Activated CD4-positive, alpha-beta memory T cell treated with anti-CD3 and anti-CD28 coated beads for 36 hours (primary cell): ENCODE data around the gene PHYHIPL. TPM values are rescaled to one million over a fixed set of nuclear protein-coding genes. Genes with fewer than 3 reads are reported as not detected.

Experiments
- CTCF ChIA-PET: fragments of 350-600 bp; sonication (Branson Sonifier 250); formaldehyde crosslinking; loops from one replicate; lab custom pipeline; 2021; ENCODE audit warnings: antibody characterized with exemption, inconsistent platforms; lab: Charles Lee
- POLR2A ChIA-PET: fragments of 350-600 bp; sonication (Branson Sonifier 250); formaldehyde crosslinking; loops from one replicate; lab custom pipeline; 2021; ENCODE audit warnings: antibody characterized with exemption; lab: Charles Lee
- DNase-seq: peaks from one replicate; pipeline ENCODE4 v3.0.0-alpha.2; 2020
- H3K27ac Mint-ChIP-seq: one replicate; pipeline ENCODE4 v1.8.0; 2021; ENCODE audit warnings: mixed read lengths
- H3K27me3 Mint-ChIP-seq: one replicate; pipeline ENCODE4 v1.8.0; 2021; ENCODE audit warnings: mixed read lengths
- H3K36me3 Mint-ChIP-seq: one replicate; pipeline ENCODE4 v1.8.0; 2021; ENCODE audit warnings: mixed read lengths
- H3K4me1 Mint-ChIP-seq: one replicate; pipeline ENCODE4 v1.8.0; 2021; ENCODE audit warnings: low read depth, mixed read lengths
- H3K4me3 Mint-ChIP-seq: one replicate; pipeline ENCODE4 v1.8.0; 2021; ENCODE audit warnings: mild to moderate bottlenecking, mixed read lengths
- H3K9me3 Mint-ChIP-seq: one replicate; pipeline ENCODE4 v1.8.0; 2021; ENCODE audit warnings: mixed read lengths
- intact Hi-C: fragments of 100-400 bp; cut with micrococcal nuclease; formaldehyde crosslinking; loops from one replicate; pipeline ENCODE4 v1.15.1; 2023
- total RNA-seq, 2 experiments: library from RNA; stranded (reverse); gene quantifications; one replicate each; pipeline ENCODE4 v1.2.3, GENCODE V29; 2021

Gene PHYHIPL
- total RNA-seq, 2 experiments from 2014 or later, result not detected

DNA sequence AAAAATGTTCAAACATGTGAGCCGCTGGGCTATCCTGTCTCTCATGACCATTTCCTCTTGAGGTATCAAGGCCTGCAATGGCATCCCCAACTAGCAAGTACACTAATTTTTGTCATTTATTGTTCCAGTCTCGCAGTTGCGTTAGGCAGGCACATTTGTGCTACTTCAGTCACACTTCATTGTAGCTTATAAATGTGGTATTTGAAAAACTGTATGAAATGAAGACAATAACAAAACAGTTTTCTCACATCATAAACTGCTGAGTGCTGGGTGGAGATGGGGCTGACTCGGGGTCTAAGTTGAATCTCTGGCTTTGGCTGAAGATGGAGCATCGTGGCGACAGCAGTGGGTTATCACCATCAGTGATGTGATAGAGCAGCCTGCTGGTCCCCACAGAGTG is 93.2 kb downstream of the PHYHIPL start:
- Mint-ChIP-seq H3K4me1 (no peaks in the 10 kb centered on the region), H3K9me3 (no peaks in the 10 kb centered on the region), H3K4me3 (no peak overlapping the region), H3K27me3 (no peaks in the 10 kb centered on the region), H3K36me3 (no peaks in the 10 kb centered on the region), H3K27ac (no peak overlapping the region)
- intact Hi-C loops, result no loop called here
- ChIA-PET CTCF (no interaction called here), POLR2A (no interaction called here)
- DNase-seq, result no peak

DNA sequence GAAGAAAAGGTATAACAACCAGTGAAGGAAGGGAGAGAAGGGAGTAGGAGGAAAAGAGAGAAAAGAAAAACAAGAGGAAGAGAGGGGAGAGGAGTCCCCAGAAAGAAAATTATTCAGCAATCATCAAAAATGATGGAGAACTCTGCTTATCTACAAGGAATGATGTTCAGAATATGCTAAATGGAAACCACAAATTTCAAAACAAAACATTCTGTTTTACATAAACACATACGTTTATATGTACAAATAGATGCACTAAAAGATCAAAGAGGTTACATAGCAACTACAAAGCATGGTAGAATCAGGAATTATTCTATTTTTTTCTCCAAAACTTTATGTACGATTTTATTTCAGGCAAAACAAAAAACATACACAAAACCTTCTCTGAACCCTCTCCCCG is 94.0 kb downstream of the PHYHIPL start:
- H3K4me3 Mint-ChIP-seq, result no peak overlapping the region
- intact Hi-C loops, result no loop called here
- CTCF ChIA-PET, result no interaction called here
- H3K4me1 Mint-ChIP-seq, result no peaks in the 10 kb centered on the region
- H3K36me3 Mint-ChIP-seq, result no peaks in the 10 kb centered on the region
- no peaks in the 10 kb centered on the region for H3K9me3 Mint-ChIP-seq
- no peak for DNase-seq
- H3K27ac Mint-ChIP-seq, result no peak overlapping the region
- POLR2A ChIA-PET, result no interaction called here
- H3K27me3 Mint-ChIP-seq, result no peaks in the 10 kb centered on the region

DNA sequence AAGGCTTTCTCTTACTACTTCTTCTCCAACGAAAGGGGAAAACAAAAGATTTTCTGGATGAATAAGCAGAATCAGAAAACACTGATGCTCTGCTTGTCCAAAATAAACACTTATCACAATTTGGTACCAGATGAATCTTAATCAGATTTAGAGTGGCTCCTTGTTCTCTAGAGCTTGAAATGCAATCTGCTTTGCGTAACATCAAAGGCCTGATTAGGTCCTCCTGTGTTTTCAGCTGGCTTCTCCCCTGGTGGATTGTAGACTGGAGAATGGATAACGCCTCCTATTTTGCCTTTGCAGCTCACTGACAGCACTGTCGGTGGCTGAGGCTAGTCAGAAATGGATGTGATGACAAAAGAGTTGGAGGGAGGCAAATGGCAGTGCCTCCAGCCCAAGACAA is 94.7 kb downstream of the PHYHIPL start:
- intact Hi-C loops, result no loop called here
- no peaks in the 10 kb centered on the region for H3K27me3 Mint-ChIP-seq
- H3K4me3 Mint-ChIP-seq, result no peak overlapping the region
- H3K9me3 Mint-ChIP-seq, result no peaks in the 10 kb centered on the region
- no peaks in the 10 kb centered on the region for H3K4me1 Mint-ChIP-seq
- ChIA-PET POLR2A (no interaction called here), CTCF (no interaction called here)
- H3K27ac Mint-ChIP-seq, result no peak overlapping the region
- DNase-seq, result no peak
- no peaks in the 10 kb centered on the region for H3K36me3 Mint-ChIP-seq

DNA sequence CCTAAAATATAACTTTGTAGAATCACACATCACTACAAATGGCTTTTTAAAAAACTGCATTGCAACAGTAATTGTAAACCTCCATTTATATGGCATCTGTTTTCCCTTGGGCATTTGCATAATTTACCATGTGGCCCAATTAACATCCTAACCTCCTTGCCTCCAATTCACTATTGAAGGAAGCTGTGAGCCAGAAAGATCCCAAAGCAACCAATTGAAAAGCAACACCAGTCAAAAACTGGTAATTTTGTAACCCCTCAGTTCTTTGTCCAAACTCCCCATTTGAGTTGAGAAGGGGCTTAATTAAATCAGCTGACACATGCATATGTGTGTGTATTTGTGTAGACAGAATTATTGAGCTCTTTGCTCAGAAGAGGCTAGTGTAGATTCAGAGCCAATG is 95.6 kb downstream of the PHYHIPL start:
- ChIA-PET CTCF (no interaction called here), POLR2A (no interaction called here)
- Mint-ChIP-seq H3K27me3 (no peaks in the 10 kb centered on the region), H3K4me3 (no peak overlapping the region), H3K27ac (no peak overlapping the region), H3K36me3 (no peaks in the 10 kb centered on the region), H3K9me3 (no peaks in the 10 kb centered on the region), H3K4me1 (no peaks in the 10 kb centered on the region)
- intact Hi-C loops, result no loop called here
- no peak for DNase-seq

DNA sequence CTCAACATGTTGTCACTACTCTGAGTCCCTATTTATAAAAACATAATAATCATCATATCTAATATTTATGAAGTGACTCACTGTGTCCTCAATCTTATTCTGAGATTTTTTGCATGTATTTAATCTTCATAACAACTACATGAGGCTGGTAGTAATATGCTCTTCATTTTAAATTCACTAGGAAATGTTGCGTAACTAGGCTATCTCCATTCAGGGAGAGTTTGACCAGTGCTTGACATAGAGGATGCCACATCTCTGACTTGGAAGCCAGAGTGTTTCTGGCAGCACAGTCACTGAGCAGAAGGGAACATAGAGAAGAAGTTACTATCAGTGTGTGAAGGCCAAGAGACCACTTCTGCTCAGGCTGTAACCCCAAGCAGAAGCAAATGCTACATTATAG is 97.0 kb downstream of the PHYHIPL start:
- no peaks in the 10 kb centered on the region for H3K36me3 Mint-ChIP-seq
- ChIA-PET CTCF (no interaction called here), POLR2A (no interaction called here)
- no peak overlapping the region for H3K27ac Mint-ChIP-seq
- intact Hi-C loops, result no loop called here
- no peaks in the 10 kb centered on the region for H3K27me3 Mint-ChIP-seq
- DNase-seq, result no peak
- no peaks in the 10 kb centered on the region for H3K9me3 Mint-ChIP-seq
- H3K4me1 Mint-ChIP-seq, result no peaks in the 10 kb centered on the region
- no peak overlapping the region for H3K4me3 Mint-ChIP-seq

DNA sequence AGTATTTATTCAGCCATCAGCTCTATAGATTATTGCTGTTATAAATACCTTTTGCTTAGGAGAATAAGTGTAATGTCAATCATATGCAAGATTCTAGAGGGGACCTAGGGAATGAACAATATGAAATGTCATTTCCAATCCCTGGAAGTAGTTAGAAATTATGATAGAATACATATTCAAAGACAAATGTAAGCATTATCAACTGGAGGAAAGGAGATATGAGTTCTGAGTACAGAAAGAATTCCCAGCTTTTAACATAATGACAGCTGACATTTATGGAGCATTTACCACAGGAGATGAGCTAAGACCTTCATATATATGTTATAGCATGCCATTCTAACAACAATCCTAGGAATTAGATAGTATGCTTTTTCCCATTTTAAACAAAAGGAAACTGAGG is 99.7 kb downstream of the PHYHIPL start:
- intact Hi-C loops, result no loop called here
- POLR2A ChIA-PET, result no interaction called here
- Mint-ChIP-seq H3K9me3 (no peaks in the 10 kb centered on the region), H3K36me3 (no peaks in the 10 kb centered on the region), H3K27ac (no peak overlapping the region), H3K4me1 (no peaks in the 10 kb centered on the region), H3K4me3 (no peak overlapping the region), H3K27me3 (no peaks in the 10 kb centered on the region)
- CTCF ChIA-PET, result no interaction called here
- DNase-seq, result no peak

DNA sequence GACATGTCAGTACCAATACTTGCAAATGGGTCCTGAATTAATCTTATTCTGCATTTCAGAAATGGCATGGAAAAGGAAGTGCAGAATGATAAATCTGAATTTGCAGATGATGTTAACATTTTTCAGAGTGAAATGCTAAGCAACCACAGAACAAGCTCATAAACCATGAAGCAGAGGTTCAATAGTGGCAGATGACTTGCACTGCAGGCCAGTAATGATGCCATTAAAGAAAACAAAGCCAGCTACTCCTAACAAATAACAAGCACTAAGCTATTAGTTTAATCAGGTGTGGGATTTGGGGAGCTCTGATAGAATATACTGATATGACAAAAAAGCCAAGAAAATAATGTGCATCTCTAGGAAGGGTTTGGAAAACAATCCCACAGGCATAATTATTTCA is 100.5 kb downstream of the PHYHIPL start:
- no peaks in the 10 kb centered on the region for H3K36me3 Mint-ChIP-seq
- intact Hi-C loops, result no loop called here
- H3K4me3 Mint-ChIP-seq, result no peak overlapping the region
- H3K27ac Mint-ChIP-seq, result no peak overlapping the region
- DNase-seq, result no peak
- H3K9me3 Mint-ChIP-seq, result no peaks in the 10 kb centered on the region
- ChIA-PET CTCF (no interaction called here), POLR2A (no interaction called here)
- no peaks in the 10 kb centered on the region for H3K27me3 Mint-ChIP-seq
- no peaks in the 10 kb centered on the region for H3K4me1 Mint-ChIP-seq

DNA sequence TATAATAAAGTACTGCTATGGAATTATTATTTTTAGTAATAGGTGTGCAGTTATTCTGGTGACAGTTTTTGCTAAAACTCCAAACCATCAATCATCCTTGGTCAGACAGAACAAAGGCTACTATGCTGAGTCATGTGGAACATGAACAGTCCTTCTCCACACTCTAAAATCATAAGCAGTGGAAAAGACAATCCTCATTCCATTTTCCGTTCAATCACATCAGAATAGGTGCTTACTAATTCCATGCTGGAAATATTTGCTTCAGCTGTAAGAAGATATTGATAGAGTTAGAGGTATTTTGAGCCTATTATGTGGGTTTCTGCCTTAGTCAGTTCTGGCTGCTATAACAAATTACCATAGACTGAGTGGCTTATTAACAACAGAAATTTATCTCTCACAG is 103.0 kb downstream of the PHYHIPL start:
- intact Hi-C loops, result no loop called here
- Mint-ChIP-seq H3K9me3 (no peaks in the 10 kb centered on the region), H3K4me3 (no peak overlapping the region), H3K27me3 (no peaks in the 10 kb centered on the region), H3K4me1 (no peaks in the 10 kb centered on the region), H3K36me3 (no peaks in the 10 kb centered on the region), H3K27ac (no peak overlapping the region)
- POLR2A ChIA-PET, result no interaction called here
- no peak for DNase-seq
- CTCF ChIA-PET, result no interaction called here

DNA sequence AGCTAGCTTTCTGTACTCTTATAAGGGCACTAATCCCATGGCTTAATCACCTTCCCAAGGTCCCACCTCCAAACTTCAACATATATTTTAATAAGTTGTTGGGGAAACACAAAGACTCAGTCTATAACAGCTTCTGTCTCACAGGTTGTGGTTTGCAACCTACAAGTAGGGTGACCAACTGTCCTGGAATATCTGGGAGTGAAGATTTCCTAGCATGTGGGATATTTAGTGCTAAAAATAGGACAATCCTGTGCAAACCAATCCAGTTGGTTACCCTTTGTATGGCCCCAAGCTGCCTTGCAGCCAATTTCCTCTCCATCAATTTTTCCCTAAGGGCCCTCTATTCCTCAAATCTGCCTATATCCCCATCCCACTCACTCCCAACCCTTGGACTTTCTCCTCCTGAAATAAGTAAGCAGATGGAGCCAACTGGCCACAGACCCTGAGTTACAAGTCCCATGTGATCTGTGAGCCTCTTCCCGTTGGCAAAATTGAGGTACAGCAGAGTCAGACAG is 103.6 kb downstream of the PHYHIPL start:
- Mint-ChIP-seq H3K4me1 (no peaks in the 10 kb centered on the region), H3K36me3 (no peaks in the 10 kb centered on the region), H3K4me3 (no peak overlapping the region), H3K9me3 (no peaks in the 10 kb centered on the region), H3K27me3 (no peaks in the 10 kb centered on the region), H3K27ac (no peak overlapping the region)
- CTCF ChIA-PET, result no interaction called here
- POLR2A ChIA-PET, result no interaction called here
- DNase-seq, result no peak
- intact Hi-C loops, result no loop called here

DNA sequence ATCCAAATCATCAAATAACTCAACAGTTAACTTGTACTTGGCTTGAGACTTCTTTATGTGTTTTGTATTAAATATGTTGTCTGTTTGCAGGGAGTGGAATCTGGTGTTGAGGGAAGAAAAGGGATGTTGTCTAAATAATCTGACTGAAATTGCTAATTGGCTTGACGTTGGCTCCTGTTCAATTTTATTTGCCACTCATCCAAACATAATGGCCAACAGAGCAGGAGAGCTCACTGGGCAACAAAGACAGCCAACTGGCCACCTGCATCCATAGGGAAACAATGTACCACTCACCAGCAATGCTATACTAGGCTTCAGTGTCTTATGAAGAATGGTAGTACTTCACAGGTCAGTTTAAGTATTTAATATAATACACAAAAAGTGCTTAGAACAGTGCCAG is 105.4 kb downstream of the PHYHIPL start:
- H3K36me3 Mint-ChIP-seq, result no peaks in the 10 kb centered on the region
- no peak for DNase-seq
- H3K27me3 Mint-ChIP-seq, result no peaks in the 10 kb centered on the region
- no peaks in the 10 kb centered on the region for H3K4me1 Mint-ChIP-seq
- ChIA-PET CTCF (no interaction called here), POLR2A (no interaction called here)
- intact Hi-C loops, result no loop called here
- H3K27ac Mint-ChIP-seq, result no peak overlapping the region
- no peaks in the 10 kb centered on the region for H3K9me3 Mint-ChIP-seq
- H3K4me3 Mint-ChIP-seq, result no peak overlapping the region

DNA sequence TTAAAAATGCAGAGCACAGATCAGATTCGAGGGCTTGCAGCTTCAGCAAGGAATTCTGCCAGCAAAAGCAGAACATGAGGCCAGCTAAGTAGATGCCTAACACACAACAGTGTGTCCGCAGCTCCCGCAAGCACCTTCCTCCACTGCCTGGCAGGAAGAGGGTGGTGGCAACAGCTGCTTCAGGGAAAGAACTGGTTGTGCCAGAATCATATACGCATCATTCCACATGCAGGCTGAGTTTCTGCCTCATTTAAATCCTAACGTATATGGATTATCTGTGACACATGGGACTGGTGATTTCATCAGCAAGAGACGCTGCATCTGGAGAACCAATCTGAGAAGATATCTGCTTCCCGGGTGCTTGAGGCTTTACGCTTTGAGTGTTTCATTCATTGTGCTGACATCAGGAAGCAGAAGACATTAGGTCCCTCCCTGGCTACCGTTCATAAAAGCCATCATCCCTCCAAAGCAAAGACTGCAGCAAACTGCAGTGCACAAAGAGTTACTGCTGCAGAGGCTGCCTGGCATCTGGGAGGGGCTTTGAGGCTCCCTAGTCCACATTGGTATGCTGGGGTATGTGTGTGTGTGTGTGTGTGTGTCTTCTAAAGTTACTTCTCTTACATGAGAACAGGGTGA is 107.1 kb downstream of the PHYHIPL start:
- no peak overlapping the region for H3K27ac Mint-ChIP-seq
- H3K4me1 Mint-ChIP-seq, result no peaks in the 10 kb centered on the region
- H3K27me3 Mint-ChIP-seq, result no peaks in the 10 kb centered on the region
- ChIA-PET CTCF (no interaction called here), POLR2A (no interaction called here)
- H3K9me3 Mint-ChIP-seq, result no peaks in the 10 kb centered on the region
- H3K36me3 Mint-ChIP-seq, result no peaks in the 10 kb centered on the region
- no peak overlapping the region for H3K4me3 Mint-ChIP-seq
- intact Hi-C loops, result no loop called here
- no peak for DNase-seq

DNA sequence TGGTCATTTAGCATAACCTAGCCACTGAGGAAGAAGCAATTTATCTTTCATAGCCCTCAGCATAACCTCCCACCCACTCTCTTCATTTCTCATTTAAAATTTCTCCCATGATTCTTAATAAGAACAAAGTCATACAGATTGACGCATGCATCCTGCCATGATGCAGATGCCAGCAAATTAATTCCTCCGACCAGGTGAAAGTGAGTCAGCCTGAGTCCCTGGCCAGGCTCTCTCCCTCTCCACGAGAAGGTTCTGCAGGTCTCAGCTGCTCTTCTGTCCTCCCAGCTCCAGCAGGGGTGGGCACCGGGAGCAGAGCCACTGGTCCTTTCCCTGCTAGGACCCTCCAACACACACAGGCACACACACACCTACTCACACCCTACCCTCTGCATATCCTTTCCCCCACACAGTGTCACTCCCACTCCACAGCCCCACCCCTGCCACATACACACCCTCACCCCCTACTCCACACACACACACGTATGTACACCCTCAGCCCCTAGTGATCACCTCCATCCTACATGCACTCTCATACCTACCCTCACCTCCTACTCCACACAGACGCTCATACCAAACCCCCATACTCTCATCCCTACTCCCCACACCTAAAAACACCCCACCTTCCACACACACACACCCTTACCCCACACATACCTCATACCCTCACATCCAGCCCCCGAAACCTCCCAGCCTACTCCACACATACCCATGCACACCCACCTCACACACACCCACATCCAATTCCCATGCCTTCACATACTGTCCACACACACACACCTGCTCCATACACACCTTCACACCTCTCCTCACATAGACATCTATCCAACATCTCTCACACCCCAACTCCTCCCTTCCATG is 107.9 kb downstream of the PHYHIPL start:
- intact Hi-C loops, result no loop called here
- no peaks in the 10 kb centered on the region for H3K36me3 Mint-ChIP-seq
- H3K27ac Mint-ChIP-seq, result no peak overlapping the region
- H3K4me1 Mint-ChIP-seq, result no peaks in the 10 kb centered on the region
- H3K4me3 Mint-ChIP-seq, result no peak overlapping the region
- no peaks in the 10 kb centered on the region for H3K27me3 Mint-ChIP-seq
- ChIA-PET CTCF (no interaction called here), POLR2A (no interaction called here)
- no peak for DNase-seq
- H3K9me3 Mint-ChIP-seq, result no peaks in the 10 kb centered on the region

DNA sequence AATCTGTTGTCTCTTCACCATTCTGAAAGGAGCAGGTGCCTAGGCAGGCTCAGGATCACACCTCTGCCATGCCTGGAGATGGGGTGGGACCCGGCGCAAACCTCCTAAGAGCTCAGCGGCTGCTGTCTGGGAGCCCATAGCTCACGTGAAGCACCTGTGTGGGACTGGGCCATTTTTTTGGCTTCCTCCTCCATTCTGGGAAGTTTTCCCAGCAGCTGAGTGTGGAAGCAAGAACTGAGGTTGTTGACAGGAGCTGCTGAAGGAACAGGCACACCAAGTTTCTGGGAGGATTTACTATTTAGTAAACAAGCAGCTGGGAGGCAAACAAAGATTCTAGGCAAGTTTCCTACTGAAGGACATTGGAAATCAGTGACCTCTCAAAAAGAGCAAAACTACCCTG is 108.6 kb downstream of the PHYHIPL start:
- Mint-ChIP-seq H3K36me3 (no peaks in the 10 kb centered on the region), H3K27me3 (no peaks in the 10 kb centered on the region), H3K9me3 (no peaks in the 10 kb centered on the region), H3K4me1 (no peaks in the 10 kb centered on the region), H3K27ac (no peak overlapping the region), H3K4me3 (no peak overlapping the region)
- intact Hi-C loops, result no loop called here
- DNase-seq, result no peak
- CTCF ChIA-PET, result no interaction called here
- POLR2A ChIA-PET, result no interaction called here
